CD4-positive, CD25-positive, alpha-beta regulatory T cell (primary cell): ENCODE results near the gene UBR7. TPM values are rescaled to one million over a fixed set of nuclear protein-coding genes. Genes with fewer than 3 reads are reported as not detected.

Experiments used
- polyA plus RNA-seq, 4 donors: library from polyadenylated mRNA; unstranded; fragments of 300-500 nt; fragmentation: Illumina TruSeq; gene quantifications; one replicate each; pipeline ENCODE4 v1.2.3, GENCODE V29; 2021
- total RNA-seq: library from RNA; stranded (reverse); gene quantifications from one replicate; pipeline ENCODE4 v1.2.3, GENCODE V29; 2022

Gene UBR7
- total and polyA plus RNA-seq, 5 donors from 2014 or later = 13.2 to 45.4 (median 36.5) TPM

Other genes starting within 250 kb of the UBR7 start
- gene ITPK1, start 91.3 kb upstream of the UBR7 start, total RNA-seq = 54.1 TPM
- 10 to 100 TPM; 19.5 to 24.5 (median 21.3) TPM for gene ITPK1, start 91.3 kb upstream of the UBR7 start, polyA plus RNA-seq
- 85.5 TPM for gene MOAP1, start 22.4 kb upstream of the UBR7 start, total RNA-seq
- gene MOAP1, start 22.4 kb upstream of the UBR7 start, polyA plus RNA-seq = 10 to 100 TPM; 66.4 to 88.1 (median 75.9) TPM
- gene LYSET, start 21.9 kb upstream of the UBR7 start, total RNA-seq = 6.9 TPM
- 10 to 100 TPM; 34.2 to 43.1 (median 36.9) TPM for gene LYSET, start 21.9 kb upstream of the UBR7 start, polyA plus RNA-seq
- 7.1 TPM for gene GON7, start 191 bp upstream of the UBR7 start, total RNA-seq
- 10 to 100 TPM; 25.4 to 31.0 (median 30.4) TPM for gene GON7, start 191 bp upstream of the UBR7 start, polyA plus RNA-seq
- 27.8 TPM for gene BTBD7, start 125.8 kb downstream of the UBR7 start, total RNA-seq
- gene BTBD7, start 125.8 kb downstream of the UBR7 start, polyA plus RNA-seq = 10 to 100 TPM in 2 of 4 donors, 1 to 10 TPM in 2; 6.5 to 10.8 (median 10.2) TPM
- not detected for gene COX8C, start 139.9 kb downstream of the UBR7 start, total RNA-seq
- gene COX8C, start 139.9 kb downstream of the UBR7 start, polyA plus RNA-seq = under 1 TPM in 1 of 4 donors, not detected in 3; 0.47 TPM
- not detected for gene UNC79, start 223.7 kb downstream of the UBR7 start, total RNA-seq
- not detected for gene UNC79, start 223.7 kb downstream of the UBR7 start, polyA plus RNA-seq